Kasumi-1 (cell line): ENCODE measurements around the gene LRCH4.

ENCODE experiments used
- DNase-seq, 2 experiments: peaks; one replicate each; lab custom pipeline; 2025; lab: John Stamatoyannopoulos, UW

Gene LRCH4

GRCh38 chr7:100604976-100605911, 19.3 kb upstream of the LRCH4 start:
- DNase-seq, result peak in 1 of 2 experiments; percentile 3

DNA sequence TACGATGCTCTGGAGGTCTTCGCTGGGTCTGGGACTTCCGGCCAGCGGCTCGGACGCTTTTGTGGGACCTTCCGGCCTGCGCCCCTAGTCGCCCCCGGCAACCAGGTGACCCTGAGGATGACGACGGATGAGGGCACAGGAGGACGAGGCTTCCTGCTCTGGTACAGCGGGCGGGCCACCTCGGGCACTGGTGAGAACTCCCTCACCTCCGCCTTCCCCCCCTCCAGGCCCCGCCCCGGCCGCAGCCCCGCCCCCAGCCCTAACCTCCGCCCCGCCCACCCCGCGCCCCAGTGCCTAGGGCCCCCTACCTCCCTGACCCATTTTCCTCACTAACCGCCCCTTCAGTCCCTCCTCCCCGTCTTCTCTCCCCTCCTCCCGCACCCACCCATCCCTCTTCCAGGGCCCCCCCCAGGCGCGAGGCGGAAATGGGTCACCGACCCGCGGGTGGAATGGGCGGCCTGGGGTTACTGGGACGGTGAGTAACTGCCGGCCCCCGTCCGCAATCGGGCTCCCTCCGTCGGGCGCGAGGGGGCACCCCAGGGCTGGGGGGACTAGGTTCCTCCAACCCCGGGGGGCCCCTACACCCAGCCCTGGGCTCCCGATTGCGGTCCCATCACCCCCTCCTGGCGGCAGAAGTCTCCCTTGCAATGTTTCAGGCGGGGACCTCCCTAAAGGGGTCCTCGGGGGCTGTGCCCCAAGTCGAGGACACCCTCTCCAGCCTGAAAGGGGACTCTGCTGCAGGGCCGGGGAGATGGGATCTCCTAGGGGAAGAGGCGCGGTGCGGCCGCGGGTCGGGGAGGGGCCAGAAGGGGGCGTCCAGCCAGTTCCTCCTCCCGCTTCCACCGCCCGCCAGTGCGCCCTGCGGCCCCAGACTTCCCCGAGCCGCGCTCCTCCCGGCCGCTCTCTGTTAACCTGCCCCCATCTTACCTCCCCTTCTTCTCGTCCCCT, 18.4 kb upstream of the LRCH4 start:
- DNase-seq, result peak; percentile 74 to 76

DNA sequence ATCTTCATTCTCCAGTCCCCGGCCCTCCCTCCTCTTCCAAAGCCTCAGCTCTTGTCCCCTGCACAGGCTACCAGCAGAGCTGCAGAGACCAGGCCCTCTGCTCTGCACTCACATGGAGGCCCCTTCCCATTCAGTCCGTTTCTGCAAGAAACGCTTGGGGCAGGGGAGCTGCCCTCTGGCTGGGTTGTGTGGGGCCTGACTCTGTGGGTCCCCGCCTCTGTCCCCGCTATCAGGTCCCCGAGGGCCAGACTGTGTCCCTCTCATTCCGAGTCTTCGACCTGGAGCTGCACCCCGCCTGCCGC, 17.7 kb upstream of the LRCH4 start:
- no peak for DNase-seq

DNA sequence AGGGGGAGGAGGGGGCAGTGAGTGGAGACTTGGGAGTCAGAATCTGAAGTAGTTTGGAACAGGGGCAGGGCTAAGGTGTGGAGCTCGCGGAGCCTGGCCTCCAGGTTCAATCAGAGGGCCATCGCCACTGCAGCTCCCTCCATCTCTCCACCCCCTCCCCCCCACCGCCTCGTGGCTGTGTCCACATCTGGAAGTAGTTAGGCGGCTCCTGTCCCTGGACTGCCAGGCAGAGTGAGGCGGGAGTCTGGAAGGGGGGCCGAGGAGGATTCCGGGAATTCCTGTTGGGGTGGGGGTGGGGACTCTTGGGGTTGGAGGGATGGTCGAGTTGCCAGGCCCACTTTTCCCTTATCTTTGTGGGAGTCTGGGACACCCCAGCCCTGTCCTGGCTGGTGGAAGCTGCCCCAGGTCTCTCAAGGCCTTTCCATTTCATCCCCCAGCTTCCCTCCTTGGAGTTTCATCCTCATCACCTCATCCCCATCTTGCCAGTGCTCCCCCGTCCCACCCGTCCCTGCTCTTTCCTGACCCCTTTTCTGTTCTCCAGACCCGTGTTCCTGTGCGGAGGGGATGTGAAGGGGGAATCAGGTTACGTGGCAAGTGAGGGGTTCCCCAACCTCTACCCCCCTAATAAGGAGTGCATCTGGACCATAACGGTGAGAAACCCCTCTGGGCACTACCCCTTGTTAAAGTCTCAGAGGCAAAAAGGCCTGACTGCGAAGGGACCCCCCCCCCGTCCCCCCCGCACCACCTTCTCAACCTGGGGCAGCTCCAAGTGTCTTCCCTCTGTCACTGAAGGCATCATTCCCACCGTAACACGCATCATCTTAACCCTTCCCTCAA, 17.2 kb upstream of the LRCH4 start:
- no peak for DNase-seq

- no peak for DNase-seq
Observed at GRCh38 chr7:100600730-100601038, 14.8 kb upstream of the LRCH4 start.

DNA sequence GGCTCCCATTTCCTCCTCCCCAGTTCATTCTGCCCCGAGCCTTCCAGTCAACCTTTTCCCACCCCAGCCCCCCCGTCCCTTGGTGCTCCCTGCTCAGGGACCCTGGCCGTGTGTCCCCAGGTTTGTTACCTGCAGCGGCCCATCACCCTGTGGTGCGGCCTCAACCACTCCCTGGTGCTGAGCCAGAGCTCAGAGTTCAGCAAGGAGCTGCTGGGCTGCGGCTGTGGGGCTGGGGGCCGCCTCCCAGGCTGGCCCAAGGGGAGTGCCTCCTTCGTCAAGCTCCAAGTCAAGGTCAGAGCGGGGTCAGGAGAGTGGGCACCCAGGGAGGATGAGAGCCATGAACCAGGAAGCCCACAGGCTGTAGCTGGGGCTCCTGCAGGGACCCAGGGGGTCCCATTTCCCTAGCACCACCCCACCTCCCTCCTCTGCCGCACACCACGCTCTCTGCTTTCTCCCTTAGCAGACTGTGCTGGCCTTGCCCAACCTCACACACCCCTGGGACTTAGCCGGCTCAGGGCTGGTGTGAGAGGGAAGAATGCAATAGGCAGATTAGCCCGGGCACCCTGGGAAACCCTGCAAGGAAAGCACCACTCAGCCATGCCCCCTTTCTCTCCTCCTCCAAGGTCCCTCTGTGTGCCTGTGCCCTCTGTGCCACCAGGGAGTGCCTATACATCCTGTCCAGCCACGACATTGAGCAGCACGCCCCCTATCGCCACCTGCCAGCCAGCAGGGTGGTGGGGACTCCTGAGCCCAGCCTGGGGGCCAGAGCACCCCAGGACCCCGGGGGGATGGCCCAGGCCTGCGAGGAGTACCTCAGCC, 14.2 kb upstream of the LRCH4 start:
- no peak for DNase-seq

- DNase-seq, result no peak
Observed at GRCh38 chr7:100598425-100598824, 12.5 kb upstream of the LRCH4 start.

DNA sequence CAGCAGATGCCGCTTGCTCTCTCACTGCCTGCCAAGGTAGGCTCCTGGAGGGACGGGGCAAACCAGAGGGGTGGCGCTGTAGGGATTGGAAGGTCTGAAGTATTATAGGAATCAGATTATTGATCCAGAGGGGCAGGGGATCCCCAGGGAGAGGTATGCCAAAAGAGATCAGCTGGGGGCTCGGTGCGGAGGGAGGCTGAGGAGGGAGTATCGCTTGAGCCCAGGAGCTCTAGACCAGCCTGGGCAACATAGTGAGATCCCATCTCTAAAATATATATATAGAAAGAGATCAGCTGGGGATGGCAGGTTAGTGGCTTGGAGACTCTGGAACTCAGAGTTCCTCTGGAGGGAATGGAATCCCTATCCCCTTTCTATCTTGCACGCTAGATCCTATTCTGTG, 9.3 kb upstream of the LRCH4 start:
- DNase-seq, result no peak

DNA sequence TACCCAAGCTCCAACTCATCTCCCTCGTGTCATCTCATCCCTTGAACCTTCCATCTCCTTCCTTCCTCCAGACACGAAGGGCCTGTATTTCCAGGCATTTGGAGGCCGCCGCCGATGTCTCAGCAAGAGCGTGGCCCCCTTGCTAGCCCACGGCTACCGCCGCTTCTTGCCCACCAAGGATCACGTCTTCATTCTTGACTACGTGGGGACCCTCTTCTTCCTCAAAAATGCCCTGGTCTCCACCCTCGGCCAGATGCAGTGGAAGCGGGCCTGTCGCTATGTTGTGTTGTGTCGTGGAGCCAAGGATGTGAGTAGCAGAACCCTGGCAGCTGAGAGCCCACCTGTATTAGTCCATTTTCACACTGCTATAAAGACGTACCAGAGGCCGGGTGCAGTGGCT, 5.7 kb upstream of the LRCH4 start:
- no peak for DNase-seq

GRCh38 chr7:100590077-100590737, 4.3 kb upstream of the LRCH4 start:
- no peak for DNase-seq

DNA sequence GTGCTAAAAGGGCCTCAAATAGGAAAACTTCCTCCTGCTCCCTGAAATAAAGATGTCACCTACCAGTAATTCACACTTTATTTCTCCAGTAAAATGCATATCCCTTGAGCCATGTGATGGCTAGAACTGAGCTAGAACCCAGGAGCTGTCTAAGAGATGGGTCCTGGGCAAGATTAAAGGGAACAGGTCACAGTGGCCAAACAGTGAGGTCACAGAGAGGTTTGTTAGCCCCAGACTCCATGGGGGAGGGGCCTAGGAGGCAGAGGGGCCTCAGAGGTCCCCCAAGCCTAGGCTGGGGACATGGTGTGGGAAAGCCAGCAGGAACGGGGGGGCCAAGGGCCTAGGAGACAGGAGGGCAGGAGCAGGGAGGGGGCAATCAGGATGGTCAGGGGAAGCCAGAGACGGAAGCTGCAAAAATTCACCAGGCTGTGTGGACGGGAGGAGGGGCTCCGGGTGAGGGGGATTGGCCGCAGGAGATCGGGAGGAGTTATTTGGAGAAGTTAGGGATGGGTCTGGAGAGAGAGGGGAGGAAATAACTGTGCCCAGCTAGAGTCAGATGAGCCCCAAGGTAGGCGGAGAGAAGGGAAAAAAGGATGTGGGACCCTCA, 3.5 kb upstream of the LRCH4 start:
- DNase-seq, result no peak

- DNase-seq, result peak; percentile 55 to 70
Observed at GRCh38 chr7:100588438-100588837, 2.5 kb upstream of the LRCH4 start.

- peak; percentile 99 to 100 for DNase-seq
Observed at GRCh38 chr7:100586266-100587025, 517 bp upstream of the LRCH4 start, which contains the start of gene FBXO24. Gene FBXO24, plus strand, starts transcription at chr7:100586328. Its CDS starts 298 bp downstream, at chr7:100586626.

DNA sequence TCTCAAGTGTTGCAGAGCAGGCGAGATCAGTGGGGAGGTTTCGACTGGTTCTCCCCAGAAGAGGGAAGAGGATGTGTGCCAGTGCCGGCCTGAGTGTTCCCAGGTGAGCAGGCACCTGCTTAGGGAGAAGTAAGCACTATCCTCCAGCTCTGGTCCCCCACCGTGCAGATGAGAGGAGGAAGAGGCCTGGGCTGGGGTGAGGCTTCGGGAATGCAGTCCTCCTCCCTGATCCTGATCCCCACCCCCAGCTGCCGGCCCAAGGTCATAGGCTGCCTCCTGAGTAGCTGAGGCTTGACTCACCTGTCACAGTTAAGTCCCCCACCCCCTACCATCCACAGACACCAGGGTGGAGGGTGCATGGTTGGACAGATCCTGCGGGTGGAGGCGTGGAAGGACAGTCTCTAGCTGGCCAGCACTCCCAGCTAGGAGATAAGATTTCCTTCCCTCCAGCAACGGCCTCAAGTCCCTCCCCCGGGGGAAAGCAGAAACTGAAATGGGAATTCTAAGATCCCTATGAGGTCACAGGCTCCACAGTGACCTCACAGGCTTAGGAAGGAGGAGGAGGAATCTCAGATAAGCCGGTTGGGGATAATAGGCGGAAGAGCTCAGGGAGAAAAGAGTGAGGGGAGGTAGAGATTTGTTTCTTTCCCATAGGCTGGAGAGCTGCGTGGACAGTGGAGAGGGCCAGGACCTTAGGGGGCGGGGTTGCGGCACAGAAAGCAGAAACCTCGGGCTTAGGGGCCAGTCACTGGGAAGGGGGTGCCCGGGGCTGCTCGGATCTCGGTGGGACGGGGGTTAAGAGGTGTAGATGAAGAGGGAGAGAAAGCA, 1.0 kb downstream of the LRCH4 start:
- no peak for DNase-seq

DNA sequence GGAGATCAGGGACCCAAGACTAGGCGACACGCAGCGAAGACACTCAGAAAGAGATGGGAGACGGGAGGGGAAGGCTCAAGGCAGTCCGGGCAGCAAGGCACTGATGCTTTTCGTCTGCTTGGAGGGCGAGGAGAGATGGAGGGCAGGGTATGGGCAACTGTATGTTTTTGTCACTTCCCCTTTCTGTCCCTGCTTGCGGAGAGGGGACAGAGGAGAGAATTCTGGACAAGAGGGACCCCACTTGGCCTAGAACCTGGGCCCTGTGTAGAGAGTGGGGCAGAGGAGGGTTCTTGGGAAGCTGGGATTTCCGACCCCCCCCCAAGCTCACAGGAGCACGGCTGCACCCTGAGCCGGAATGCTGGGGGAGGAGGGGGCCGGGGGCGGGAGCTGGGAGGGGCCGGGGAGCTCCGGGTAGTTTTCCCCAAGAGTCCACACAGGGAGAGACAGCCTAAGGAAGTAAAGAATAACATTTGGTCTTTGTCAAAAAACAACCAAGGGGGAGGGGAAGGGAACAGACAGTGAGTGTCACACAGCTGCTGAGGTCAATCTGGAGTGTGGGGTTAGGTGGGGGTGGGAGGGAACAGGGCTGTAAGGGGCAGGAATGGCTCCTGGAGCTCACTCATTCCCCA, 1.8 kb downstream of the LRCH4 start:
- DNase-seq, result peak; percentile 42 to 92

- peak; percentile 98 for DNase-seq
Observed at GRCh38 chr7:100583132-100584053, 2.5 kb downstream of the LRCH4 start.

DNA sequence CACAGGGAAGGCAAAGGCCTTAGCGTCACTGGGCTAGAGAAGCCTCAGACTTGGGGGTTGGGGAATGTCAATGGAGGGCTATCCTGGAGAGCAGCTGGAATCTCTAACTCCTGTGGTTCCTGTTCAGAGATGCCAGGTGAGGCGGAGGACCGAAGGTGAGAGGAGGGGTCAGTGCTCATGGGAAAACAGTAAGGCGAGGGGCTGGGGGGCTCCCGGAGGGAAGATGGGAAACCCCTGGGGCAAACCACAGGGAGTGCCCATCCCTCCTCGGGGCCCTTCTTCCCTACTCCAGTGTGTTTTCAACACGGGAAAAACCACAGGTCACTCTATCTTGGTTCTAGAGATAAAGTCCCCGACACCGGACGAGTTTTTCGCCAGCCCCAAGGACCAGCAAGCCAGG, 3.3 kb downstream of the LRCH4 start:
- no peak for DNase-seq
